Peyer's patch (tissue), 4 donors: ENCODE measurements around the gene CREB3L2.

ENCODE experiments used
- POLR2A ChIP-seq, 2 donors: fragments of 450-650 bp; IDR thresholded peaks; one replicate each; pipeline ENCODE4 v1.5.1; 2017; ENCODE audit warnings: antibody characterized with exemption in 2 of 2, mild to moderate bottlenecking in 2 of 2, moderate library complexity in 2 of 2
- TF ChIP-seq, protein P1 (sequence below), 6 experiments: fragments of 450-650 bp in 4 of 6; fragments of 200-600 bp in 2 of 6; sonication (generic) in 1 of 6; IDR thresholded peaks; one replicate each; pipeline ENCODE4 v1.5.1; 2017 to 2019; ENCODE audit warnings: antibody characterized with exemption in 6 of 6, mild to moderate bottlenecking in 3 of 6, moderate library complexity in 1 of 6

- TF ChIP-seq, protein P1, sequence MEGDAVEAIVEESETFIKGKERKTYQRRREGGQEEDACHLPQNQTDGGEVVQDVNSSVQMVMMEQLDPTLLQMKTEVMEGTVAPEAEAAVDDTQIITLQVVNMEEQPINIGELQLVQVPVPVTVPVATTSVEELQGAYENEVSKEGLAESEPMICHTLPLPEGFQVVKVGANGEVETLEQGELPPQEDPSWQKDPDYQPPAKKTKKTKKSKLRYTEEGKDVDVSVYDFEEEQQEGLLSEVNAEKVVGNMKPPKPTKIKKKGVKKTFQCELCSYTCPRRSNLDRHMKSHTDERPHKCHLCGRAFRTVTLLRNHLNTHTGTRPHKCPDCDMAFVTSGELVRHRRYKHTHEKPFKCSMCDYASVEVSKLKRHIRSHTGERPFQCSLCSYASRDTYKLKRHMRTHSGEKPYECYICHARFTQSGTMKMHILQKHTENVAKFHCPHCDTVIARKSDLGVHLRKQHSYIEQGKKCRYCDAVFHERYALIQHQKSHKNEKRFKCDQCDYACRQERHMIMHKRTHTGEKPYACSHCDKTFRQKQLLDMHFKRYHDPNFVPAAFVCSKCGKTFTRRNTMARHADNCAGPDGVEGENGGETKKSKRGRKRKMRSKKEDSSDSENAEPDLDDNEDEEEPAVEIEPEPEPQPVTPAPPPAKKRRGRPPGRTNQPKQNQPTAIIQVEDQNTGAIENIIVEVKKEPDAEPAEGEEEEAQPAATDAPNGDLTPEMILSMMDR (IDR thresholded peaks at IDR 0.05): no peak
- TF ChIP-seq POLR2A (IDR thresholded peaks at IDR 0.05): no peak
Observed at GRCh38 chr7:138009350-138009653, 7.4 kb upstream of the CREB3L2 start.
